Measurements from ENCODE around the gene KLK12. TPM values are rescaled to one million over a fixed set of nuclear protein-coding genes. Genes with fewer than 3 reads are reported as not detected.
"Not testable (repeated sequence)": the region's sequence is repeated elsewhere in the genome, so short reads cannot be mapped to it uniquely, and the experiment has no call there.

Gene KLK12
- total RNA-seq, 1 donor from 2014 or later, result not detected

GRCh38 chr19:51000426-51000825 lies 34.4 kb downstream of the KLK12 start:
- DNase-seq (ENCODE audit: low spot score), result peak; percentile 22
- intact Hi-C loops (cut with DNase I), result no loop called here

- intact Hi-C loops (cut with DNase I), result no loop called here
- no peak for DNase-seq (ENCODE audit: low spot score)
Measured at GRCh38 chr19:50998686-50999085, 36.1 kb downstream of the KLK12 start.

- no peak for DNase-seq (ENCODE audit: low spot score)
- intact Hi-C loops (cut with DNase I), result no loop called here
Measured at GRCh38 chr19:50998061-50998460, 36.7 kb downstream of the KLK12 start.

GRCh38 chr19:50994129-50994528 lies 40.7 kb downstream of the KLK12 start:
- intact Hi-C loops (cut with DNase I), result no loop called here

GRCh38 chr19:50992666-50993035 lies 42.2 kb downstream of the KLK12 start:
- intact Hi-C loops (cut with DNase I), result no loop called here
- no peak for DNase-seq (ENCODE audit: low spot score)

More at GRCh38 chr19:50994129-50994528, 40.7 kb downstream of the KLK12 start:
- DNase-seq (ENCODE audit: low spot score), result no peak

GRCh38 chr19:50984416-50984815 lies 50.4 kb downstream of the KLK12 start:
- intact Hi-C loops (cut with DNase I); DNase-seq (ENCODE audit: low spot score): not testable (repeated sequence)

- intact Hi-C loops (cut with DNase I), result no loop called here
Measured at GRCh38 chr19:50983625-50984292, 51.0 kb downstream of the KLK12 start, which contains the start of gene KLK7. Gene KLK7 (minus strand): TSS chr19:50983917. CDS start chr19:50982399, 1,518 bp downstream.

GRCh38 chr19:50982186-50982585 lies 52.6 kb downstream of the KLK12 start:
- intact Hi-C loops (cut with DNase I), result no loop called here
- no peak for DNase-seq (ENCODE audit: low spot score)

More at GRCh38 chr19:50983625-50984292, 51.0 kb downstream of the KLK12 start, which contains the start of gene KLK7:
- DNase-seq (ENCODE audit: low spot score), result no peak

- DNase-seq (ENCODE audit: low spot score), result no peak
- intact Hi-C loops (cut with DNase I), result no loop called here
Measured at GRCh38 chr19:50981587-50982146, 53.1 kb downstream of the KLK12 start.

- intact Hi-C loops (cut with DNase I), result no loop called here
- DNase-seq (ENCODE audit: low spot score), result no peak
Measured at GRCh38 chr19:50980208-50980607, 54.6 kb downstream of the KLK12 start.

GRCh38 chr19:50979758-50980157 lies 55.0 kb downstream of the KLK12 start:
- intact Hi-C loops (cut with DNase I), result no loop called here
- DNase-seq (ENCODE audit: low spot score), result no peak

Other genes starting within 250 kb of the KLK12 start
- not detected for gene ACP4, start 244.6 kb downstream of the KLK12 start, total RNA-seq
- not detected for gene KLK1, start 211.2 kb downstream of the KLK12 start, total RNA-seq
- gene KLK15, start 201.4 kb downstream of the KLK12 start, total RNA-seq, result not detected
- gene KLK3, start 180.1 kb downstream of the KLK12 start, total RNA-seq, result not detected
- gene KLK2, start 161.6 kb downstream of the KLK12 start, total RNA-seq, result not detected
- not detected for gene KLK4, start 123.6 kb downstream of the KLK12 start, total RNA-seq
- gene KLK5, start 82.0 kb downstream of the KLK12 start, total RNA-seq, result not detected
- not detected for gene KLK6, start 65.4 kb downstream of the KLK12 start, total RNA-seq
- not detected for gene KLK7, start 51.1 kb downstream of the KLK12 start, total RNA-seq
- gene KLK8, start 33.4 kb downstream of the KLK12 start, total RNA-seq, result not detected
- gene KLK10, start 15.3 kb downstream of the KLK12 start, total RNA-seq, result not detected
- gene KLK11, start 8.4 kb downstream of the KLK12 start, total RNA-seq, result not detected
- not detected for gene KLK13, start 30.1 kb upstream of the KLK12 start, total RNA-seq
- gene KLK14, start 47.9 kb upstream of the KLK12 start, total RNA-seq, result 0.32 TPM
- gene CTU1, start 73.4 kb upstream of the KLK12 start, total RNA-seq, result 4.2 TPM
- gene SIGLEC9, start 89.9 kb upstream of the KLK12 start, total RNA-seq, result 1.4 TPM
- 0.70 TPM for gene SIGLEC7, start 107.3 kb upstream of the KLK12 start, total RNA-seq
- 1.4 TPM for gene CD33, start 190.1 kb upstream of the KLK12 start, total RNA-seq
- gene SIGLECL1, start 216.1 kb upstream of the KLK12 start, total RNA-seq, result not detected

Data from cardiac septum (tissue), 1 donor.